GM18520 (cell line): ENCODE data around the gene CAMK2G.
"Not testable (repeated sequence)": the region's sequence is repeated elsewhere in the genome, so short reads cannot be mapped to it uniquely, and the experiment has no call there.

Experiments
- ATAC-seq: cut with Tn5 transposase; IDR thresholded peaks from one replicate; pipeline ENCODE4 v1.9.1; 2021; ENCODE audit not compliant: unreplicated experiment

The CAMK2G gene

GRCh38 chr10:73905256-73906020 is 31.1 kb upstream of the CAMK2G start:
- no peak for ATAC-seq

- ATAC-seq, result no peak
These were observed 28.0 kb upstream of the CAMK2G start for GRCh38 chr10:73902351-73902750.

GRCh38 chr10:73901261-73901660 is 26.9 kb upstream of the CAMK2G start:
- no peak for ATAC-seq

GRCh38 chr10:73900064-73900463 is 25.7 kb upstream of the CAMK2G start:
- ATAC-seq, result no peak

- ATAC-seq, result no peak
These were observed 25.1 kb upstream of the CAMK2G start for GRCh38 chr10:73899423-73899822.

GRCh38 chr10:73898730-73899410 is 24.5 kb upstream of the CAMK2G start:
- ATAC-seq, result no peak

- no peak for ATAC-seq
These were observed 23.3 kb upstream of the CAMK2G start for GRCh38 chr10:73897693-73898092.

- not testable (repeated sequence) for ATAC-seq
These were observed 21.0 kb upstream of the CAMK2G start for GRCh38 chr10:73895381-73895780.

- ATAC-seq, result no peak
These were observed 20.1 kb upstream of the CAMK2G start for GRCh38 chr10:73894245-73894971.

- ATAC-seq, result no peak
These were observed 19.1 kb upstream of the CAMK2G start for GRCh38 chr10:73893426-73893825.

GRCh38 chr10:73892310-73893030 is 18.1 kb upstream of the CAMK2G start:
- no peak for ATAC-seq

- ATAC-seq, result no peak
These were observed 17.2 kb upstream of the CAMK2G start for GRCh38 chr10:73891540-73891939.

- not testable (repeated sequence) for ATAC-seq
These were observed 16.5 kb upstream of the CAMK2G start for GRCh38 chr10:73890830-73891229.

GRCh38 chr10:73890261-73890660 is 15.9 kb upstream of the CAMK2G start:
- ATAC-seq, result no peak

GRCh38 chr10:73889416-73889815 is 15.1 kb upstream of the CAMK2G start:
- ATAC-seq, result not testable (repeated sequence)

GRCh38 chr10:73889014-73889413 is 14.7 kb upstream of the CAMK2G start:
- ATAC-seq, result no peak

- no peak for ATAC-seq
These were observed 14.2 kb upstream of the CAMK2G start for GRCh38 chr10:73888514-73888913.

GRCh38 chr10:73887294-73888039 is 13.1 kb upstream of the CAMK2G start:
- ATAC-seq, result no peak

GRCh38 chr10:73886661-73887293 is 12.4 kb upstream of the CAMK2G start:
- ATAC-seq, result no peak

- peak; percentile 44 for ATAC-seq
These were observed 11.8 kb upstream of the CAMK2G start for GRCh38 chr10:73886085-73886529.
